HG03159 (cell line): Measurements from ENCODE around the gene CSMD2.

Experiments used
- ATAC-seq: cut with Tn5 transposase; IDR thresholded peaks from one replicate; pipeline ENCODE4 v1.9.1; 2021; ENCODE audit warnings: mild to moderate bottlenecking, moderate library complexity; ENCODE audit not compliant: unreplicated experiment

Gene CSMD2

GRCh38 chr1:33768821-33769220 is 396.2 kb downstream of the CSMD2 start:
- ATAC-seq, result no peak

GRCh38 chr1:33768106-33768505 is 396.9 kb downstream of the CSMD2 start:
- ATAC-seq, result no peak

GRCh38 chr1:33764149-33764548 is 400.9 kb downstream of the CSMD2 start:
- ATAC-seq, result no peak

GRCh38 chr1:33763406-33763805 is 401.6 kb downstream of the CSMD2 start:
- no peak for ATAC-seq

GRCh38 chr1:33762962-33763361 is 402.1 kb downstream of the CSMD2 start:
- ATAC-seq, result no peak

- no peak for ATAC-seq
These were observed 402.8 kb downstream of the CSMD2 start for GRCh38 chr1:33762109-33762830.

- no peak for ATAC-seq
These were observed 406.3 kb downstream of the CSMD2 start for GRCh38 chr1:33758698-33759097.

- no peak for ATAC-seq
These were observed 411.8 kb downstream of the CSMD2 start for GRCh38 chr1:33753087-33753856.

- no peak for ATAC-seq
These were observed 419.1 kb downstream of the CSMD2 start for GRCh38 chr1:33745942-33746341.

- no peak for ATAC-seq
These were observed 421.6 kb downstream of the CSMD2 start for GRCh38 chr1:33743221-33743998.

- ATAC-seq, result no peak
These were observed 422.4 kb downstream of the CSMD2 start for GRCh38 chr1:33742663-33743062.

- ATAC-seq, result no peak
These were observed 423.3 kb downstream of the CSMD2 start for GRCh38 chr1:33741749-33742148.

GRCh38 chr1:33740040-33740744 is 424.8 kb downstream of the CSMD2 start:
- no peak for ATAC-seq

- ATAC-seq, result no peak
These were observed 426.1 kb downstream of the CSMD2 start for GRCh38 chr1:33738976-33739375.

- no peak for ATAC-seq
These were observed 426.5 kb downstream of the CSMD2 start for GRCh38 chr1:33738536-33738935.

- no peak for ATAC-seq
These were observed 428.5 kb downstream of the CSMD2 start for GRCh38 chr1:33736496-33736895.

- ATAC-seq, result no peak
These were observed 429.4 kb downstream of the CSMD2 start for GRCh38 chr1:33735624-33736023.

- ATAC-seq, result no peak
These were observed 437.7 kb downstream of the CSMD2 start for GRCh38 chr1:33727310-33727709.

- ATAC-seq, result no peak
These were observed 438.7 kb downstream of the CSMD2 start for GRCh38 chr1:33726274-33726804.

GRCh38 chr1:33725556-33726160 is 439.4 kb downstream of the CSMD2 start:
- no peak for ATAC-seq
